ENCODE results near the gene NUAK1. TPM values are rescaled to one million over a fixed set of nuclear protein-coding genes. Genes with fewer than 3 reads are reported as not detected.
"Not testable (repeated sequence)": the region's sequence is repeated elsewhere in the genome, so short reads cannot be mapped to it uniquely, and the experiment has no call there.

Gene NUAK1
- total RNA-seq, 1 donor from 2014 or later, result 1.7 TPM

GRCh38 chr12:106031761-106032622 is 106.8 kb downstream of the NUAK1 start:
- no peak for ATAC-seq

- ATAC-seq, result no peak
Observed at GRCh38 chr12:106030210-106031071, 108.3 kb downstream of the NUAK1 start.

- no peak for ATAC-seq
Observed at GRCh38 chr12:106029532-106029931, 109.2 kb downstream of the NUAK1 start.

GRCh38 chr12:106027911-106028310 is 110.8 kb downstream of the NUAK1 start:
- ATAC-seq, result no peak

- no peak for ATAC-seq
Observed at GRCh38 chr12:106027286-106027685, 111.5 kb downstream of the NUAK1 start.

GRCh38 chr12:106025129-106025528 is 113.6 kb downstream of the NUAK1 start:
- no peak for ATAC-seq

- ATAC-seq, result no peak
Observed at GRCh38 chr12:106023039-106023438, 115.7 kb downstream of the NUAK1 start.

- no peak for ATAC-seq
Observed at GRCh38 chr12:106022568-106023012, 116.2 kb downstream of the NUAK1 start.

- no peak for ATAC-seq
Observed at GRCh38 chr12:106021516-106021915, 117.2 kb downstream of the NUAK1 start.

GRCh38 chr12:106020736-106021135 is 118.0 kb downstream of the NUAK1 start:
- ATAC-seq, result no peak

GRCh38 chr12:106019144-106019543 is 119.6 kb downstream of the NUAK1 start:
- ATAC-seq, result peak; percentile 88

GRCh38 chr12:106018286-106018685 is 120.5 kb downstream of the NUAK1 start:
- ATAC-seq, result no peak

GRCh38 chr12:106016601-106017278 is 122.0 kb downstream of the NUAK1 start:
- not testable (repeated sequence) for ATAC-seq

GRCh38 chr12:106015646-106016045 is 123.1 kb downstream of the NUAK1 start:
- no peak for ATAC-seq

GRCh38 chr12:106013941-106014340 is 124.8 kb downstream of the NUAK1 start:
- no peak for ATAC-seq

Other genes with a start within 250 kb of the NUAK1 start
- 87.3 TPM for gene CKAP4, start 109.1 kb upstream of the NUAK1 start, total RNA-seq
- gene TCP11L2, start 163.8 kb upstream of the NUAK1 start, total RNA-seq, result 35.3 TPM
- 9.4 TPM for gene POLR3B, start 218.8 kb upstream of the NUAK1 start, total RNA-seq